GM18951 (cell line): ENCODE data around the gene PIK3IP1.
"Not testable (repeated sequence)": the region's sequence is repeated elsewhere in the genome, so short reads cannot be mapped to it uniquely, and the experiment has no call there.

Source experiments
- POLR2A ChIP-seq: IDR thresholded peaks from 4 replicates; pipeline ENCODE4 v1.6.1; 2011; ENCODE audit warnings: mild to moderate bottlenecking; ENCODE audit not compliant: insufficient read length, insufficient read depth; ENCODE audit errors: extremely low read depth
- in situ Hi-C: fragments of 300-500 bp; cut with MboI; formaldehyde crosslinking; loops from one replicate; pipeline ENCODE4 v1.12.0; 2022; ENCODE audit warnings: low sequenced_read_pairs, mixed read lengths, inconsistent platforms; ENCODE audit not compliant: unreplicated experiment

Gene PIK3IP1

DNA sequence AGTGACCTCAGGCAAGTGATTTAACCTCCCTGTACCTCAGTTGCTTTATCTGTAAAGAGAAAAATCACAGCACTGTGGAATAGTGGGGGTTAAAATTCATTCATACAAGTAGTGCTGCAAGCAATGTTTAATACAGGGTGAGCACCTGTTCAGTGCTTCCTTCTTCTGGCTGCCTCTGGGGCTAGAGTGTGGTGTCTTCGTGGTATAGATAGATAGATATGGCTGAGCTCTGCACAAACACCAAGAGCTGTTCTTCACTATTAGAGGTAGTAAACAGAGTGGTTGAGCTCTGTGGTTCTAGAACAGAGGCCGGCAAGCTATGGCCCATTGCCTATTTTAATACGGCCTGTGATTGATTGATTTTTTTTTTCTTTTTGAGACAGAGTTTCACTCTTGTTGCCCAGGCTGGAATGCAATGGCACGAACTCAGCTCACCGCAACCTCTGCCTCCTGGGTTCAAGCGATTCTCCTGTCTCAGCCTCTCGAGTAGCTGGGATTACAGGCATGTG lies 47.3 kb downstream of the PIK3IP1 start:
- in situ Hi-C loops = no loop called here
- TF ChIP-seq POLR2A = no peak

GRCh38 chr22:31244046-31244942 lies 48.0 kb downstream of the PIK3IP1 start:
- in situ Hi-C loops = no loop called here
- TF ChIP-seq POLR2A = no peak

DNA sequence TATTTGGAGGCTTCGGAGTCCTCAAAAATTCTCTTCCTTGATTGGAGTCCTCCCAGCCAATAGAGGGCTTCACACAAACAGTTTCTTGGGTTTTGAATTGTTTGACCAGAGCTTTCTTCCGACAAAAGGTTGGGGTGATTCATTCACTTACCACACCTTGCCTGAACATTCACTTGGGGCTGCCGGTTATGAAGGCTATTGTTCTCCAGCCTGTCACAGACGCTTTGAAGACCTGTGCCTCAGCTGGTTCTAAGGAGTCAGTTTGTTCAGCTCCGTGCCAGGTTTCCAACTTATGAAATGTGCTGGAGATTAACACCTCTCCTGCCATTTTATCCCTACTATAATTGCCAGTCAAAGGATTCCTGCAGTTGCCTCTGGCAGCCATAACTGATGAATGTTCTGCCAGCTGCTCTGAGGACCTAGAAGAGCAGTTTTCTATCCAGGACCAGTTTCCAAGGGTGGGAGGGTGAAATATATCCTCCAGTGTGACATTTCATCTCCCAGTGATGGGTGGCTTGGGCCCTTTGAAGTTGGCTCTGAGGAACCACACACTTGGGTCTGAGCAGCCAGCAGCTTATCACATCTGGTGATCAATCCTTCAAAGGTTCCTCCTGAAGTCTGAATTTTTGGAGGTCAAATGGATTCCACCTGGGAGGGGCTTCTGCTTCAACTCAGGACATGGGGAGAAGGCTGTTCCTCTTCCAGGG lies 48.8 kb downstream of the PIK3IP1 start:
- in situ Hi-C loops = no loop called here
- TF ChIP-seq POLR2A = no peak

GRCh38 chr22:31241936-31242335 lies 50.4 kb downstream of the PIK3IP1 start:
- in situ Hi-C loops = no loop called here

DNA sequence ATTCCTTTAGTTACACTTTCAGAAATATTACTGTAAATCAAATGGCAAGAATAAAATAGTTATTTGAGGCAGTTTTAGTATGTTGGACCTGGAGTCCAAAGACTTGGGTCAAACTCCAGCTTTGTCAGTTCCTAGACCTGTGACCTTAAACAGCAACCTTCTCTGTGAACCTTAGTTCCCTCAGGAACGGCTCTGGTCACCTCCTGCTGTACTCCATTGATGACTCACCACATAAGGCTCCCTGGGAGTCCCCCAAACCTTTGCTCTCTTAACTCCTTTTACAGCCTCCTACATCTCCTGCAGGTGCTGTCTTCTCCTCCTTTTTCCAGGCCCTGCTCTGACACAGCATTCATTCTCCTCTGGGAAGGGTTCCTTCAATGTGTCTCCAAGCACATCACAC lies 51.1 kb downstream of the PIK3IP1 start:
- in situ Hi-C loops = no loop called here
- no peak for TF ChIP-seq POLR2A

More at GRCh38 chr22:31241936-31242335, 50.4 kb downstream of the PIK3IP1 start:
- TF ChIP-seq POLR2A = no peak

GRCh38 chr22:31239771-31240370 lies 52.4 kb downstream of the PIK3IP1 start:
- in situ Hi-C loops = no loop called here
- no peak for TF ChIP-seq POLR2A

DNA sequence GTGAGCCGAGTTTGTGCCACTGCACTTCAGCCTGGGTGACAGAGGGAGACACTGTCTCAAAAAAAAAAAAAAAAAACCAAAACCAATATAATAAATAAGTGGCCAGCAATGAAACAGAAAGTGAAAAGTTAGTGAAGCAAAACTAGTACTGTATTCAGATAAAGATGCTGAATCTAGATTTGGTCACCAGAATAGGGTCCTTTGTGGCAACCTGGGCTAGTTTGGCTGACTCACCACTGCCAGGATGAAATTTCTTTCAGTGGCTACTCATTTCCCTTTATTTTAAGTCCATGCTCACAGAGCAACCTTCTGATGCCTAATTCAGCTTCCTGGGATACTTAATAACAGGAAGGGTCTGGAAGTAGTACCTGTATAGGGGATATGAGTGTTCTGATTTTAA lies 54.2 kb downstream of the PIK3IP1 start:
- in situ Hi-C loops = no loop called here
- no peak for TF ChIP-seq POLR2A

- in situ Hi-C loops = not testable (repeated sequence)
Observed at GRCh38 chr22:31236044-31236443, 56.2 kb downstream of the PIK3IP1 start.

- TF ChIP-seq POLR2A = no peak
- in situ Hi-C loops = no loop called here
Observed at GRCh38 chr22:31235081-31235480, 57.2 kb downstream of the PIK3IP1 start.

DNA sequence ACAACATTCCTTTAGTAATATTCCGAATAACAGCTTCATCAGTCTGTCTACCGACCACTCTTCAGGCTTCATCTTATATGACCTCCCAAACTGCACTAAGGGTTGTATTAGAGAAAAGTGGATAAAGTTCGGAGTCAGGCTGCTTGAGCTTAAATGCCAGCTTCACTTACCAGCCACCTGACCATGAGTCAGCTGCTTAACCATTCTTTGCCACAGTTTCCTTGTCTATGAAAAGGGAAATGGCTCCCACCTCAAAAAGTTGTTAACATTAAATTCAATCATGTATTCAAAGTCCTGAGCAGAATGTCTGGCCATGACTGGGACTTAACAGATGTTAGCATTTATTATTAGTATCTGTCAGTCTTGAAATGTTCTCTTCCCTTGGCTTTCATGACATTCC lies 59.3 kb downstream of the PIK3IP1 start:
- in situ Hi-C loops = no loop called here
- no peak for TF ChIP-seq POLR2A
